ENCODE measurements around the gene PARP3. TPM values are rescaled to one million over a fixed set of nuclear protein-coding genes. Genes with fewer than 3 reads are reported as not detected.

Gene PARP3
- total RNA-seq, 3 donors from 2014 or later (not counting 1 experiment from before 2014, with no cell fraction given): 4.6 to 7.4 (median 5.6) TPM

GRCh38 chr3:51957520-51958205, 15.5 kb downstream of the PARP3 start:
- no peaks in the 10 kb centered on the region for H3K9me3 Mint-ChIP-seq
- no peak overlapping the region for H3K27ac ChIP-seq (ENCODE audit: low read length)
- H3K27ac Mint-ChIP-seq: no peak overlapping the region
- ATAC-seq (no peak), DNase-seq (no peak)
- no peak overlapping the region for H3K4me3 ChIP-seq (ENCODE audit: low read length)
- peaks cover 0 to 14% of the 10 kb centered on the region in 2 donors for H3K4me1 Mint-ChIP-seq
- WGBS (ENCODE audit: insufficient coverage): 97% methylated on average over 15 of the region's 15 CpGs
- H3K27me3 ChIP-seq (ENCODE audit: control insufficient read depth, insufficient read depth, low read length): peaks cover 24% of the 10 kb centered on the region
- H3K9me3 ChIP-seq (ENCODE audit: control insufficient read depth, insufficient read depth, low read length): no peaks in the 10 kb centered on the region
- no peak overlapping the region for H3K4me3 Mint-ChIP-seq
- no peaks in the 10 kb centered on the region for H3K36me3 ChIP-seq (ENCODE audit: control insufficient read depth, insufficient read depth, low read length)
- peaks cover 15% of the 10 kb centered on the region for H3K4me1 ChIP-seq (ENCODE audit: control insufficient read depth, insufficient read depth, low read length)
- intact Hi-C loops (cut with micrococcal nuclease): no loop called here
- H3K36me3 Mint-ChIP-seq: no peaks in the 10 kb centered on the region
- no peak for TF ChIP-seq CTCF (IDR thresholded peaks at IDR 0.05)
- H3K27me3 Mint-ChIP-seq (ENCODE audit: low read depth in 2 of 2): peaks cover 25 to 32% of the 10 kb centered on the region in 2 donors

- Histone ChIP-seq H3K9me3 (ENCODE audit: control insufficient read depth, insufficient read depth, low read length) (no peaks in the 10 kb centered on the region), H3K4me1 (ENCODE audit: control insufficient read depth, insufficient read depth, low read length) (peaks cover 15% of the 10 kb centered on the region), H3K36me3 (ENCODE audit: control insufficient read depth, insufficient read depth, low read length) (no peaks in the 10 kb centered on the region), H3K27me3 (ENCODE audit: control insufficient read depth, insufficient read depth, low read length) (peaks cover 24% of the 10 kb centered on the region), H3K4me3 (ENCODE audit: low read length) (no peak overlapping the region), H3K27ac (ENCODE audit: low read length) (no peak overlapping the region)
- Mint-ChIP-seq H3K36me3 (no peaks in the 10 kb centered on the region), H3K4me1 (peaks cover 0 to 11% of the 10 kb centered on the region in 2 donors), H3K27me3 (ENCODE audit: low read depth in 2 of 2) (peaks cover 14 to 21% of the 10 kb centered on the region in 2 donors), H3K4me3 (no peak overlapping the region), H3K27ac (no peak overlapping the region), H3K9me3 (no peaks in the 10 kb centered on the region)
- no peak for ATAC-seq
- 96% methylated on average over 17 of the region's 20 CpGs for WGBS (ENCODE audit: insufficient coverage)
- DNase-seq: no peak
- intact Hi-C loops (cut with micrococcal nuclease): no loop called here
- no peak for TF ChIP-seq CTCF (IDR thresholded peaks at IDR 0.05)
These were observed 16.7 kb downstream of the PARP3 start for GRCh38 chr3:51958603-51959521.

GRCh38 chr3:51959651-51960050, 17.5 kb downstream of the PARP3 start:
- Histone ChIP-seq H3K9me3 (ENCODE audit: control insufficient read depth, insufficient read depth, low read length) (no peaks in the 10 kb centered on the region), H3K4me3 (ENCODE audit: low read length) (no peak overlapping the region), H3K36me3 (ENCODE audit: control insufficient read depth, insufficient read depth, low read length) (no peaks in the 10 kb centered on the region), H3K27me3 (ENCODE audit: control insufficient read depth, insufficient read depth, low read length) (peaks cover 24% of the 10 kb centered on the region), H3K4me1 (ENCODE audit: control insufficient read depth, insufficient read depth, low read length) (peaks cover 15% of the 10 kb centered on the region), H3K27ac (ENCODE audit: low read length) (no peak overlapping the region)
- TF ChIP-seq CTCF (IDR thresholded peaks at IDR 0.05): no peak
- no peak overlapping the region for H3K4me3 Mint-ChIP-seq
- peaks cover 0 to 8% of the 10 kb centered on the region in 2 donors for H3K4me1 Mint-ChIP-seq
- H3K27ac Mint-ChIP-seq: no peak overlapping the region
- no peaks in the 10 kb centered on the region for H3K36me3 Mint-ChIP-seq
- intact Hi-C loops (cut with micrococcal nuclease): no loop called here
- no peak for DNase-seq
- peaks cover 7 to 15% of the 10 kb centered on the region in 2 donors for H3K27me3 Mint-ChIP-seq (ENCODE audit: low read depth in 2 of 2)
- 97% methylated on average over 7 of the region's 7 CpGs for WGBS (ENCODE audit: insufficient coverage)
- ATAC-seq: no peak
- H3K9me3 Mint-ChIP-seq: no peaks in the 10 kb centered on the region
